Spleen (tissue), 11 donors: ENCODE results near the gene TEX14. TPM values are rescaled to one million over a fixed set of nuclear protein-coding genes. Genes with fewer than 3 reads are reported as not detected.
A peak's percentile ranks its signal among the peaks of the same experiment; 100 is the strongest.

Experiments
- DNase-seq: peaks from one replicate; pipeline ENCODE4 v3.0.0-alpha.2; 2020
- H3K27ac ChIP-seq, 8 donors: fragments of 200-600 bp; sonication (generic) in 7 of 8; 1 replicate in 4 of 8; 2 replicates in 4 of 8; pipeline versions ENCODE4 v1.5.0 to v1.8.0; 2016 to 2021; ENCODE audit warnings: inconsistent platforms in 4 of 8, mild to moderate bottlenecking in 4 of 8, moderate library complexity in 1 of 8
- H3K27me3 ChIP-seq, 7 donors: fragments of 200-600 bp; sonication (generic) in 6 of 7; replicated peaks in 1 of 7; 1 replicate in 4 of 7; 2 replicates in 3 of 7; pipeline versions ENCODE4 v1.5.0 to v1.8.0; 2016 to 2021; ENCODE audit warnings: inconsistent platforms in 3 of 7, mild to moderate bottlenecking in 1 of 7
- H3K36me3 ChIP-seq, 6 donors: fragments of 200-600 bp; sonication (generic) in 5 of 6; 1 replicate in 4 of 6; 2 replicates in 2 of 6; pipeline versions ENCODE4 v1.5.0 to v1.8.0; 2016 to 2021; ENCODE audit warnings: inconsistent platforms in 2 of 6
- H3K4me1 ChIP-seq, 6 donors: fragments of 200-600 bp; sonication (generic) in 5 of 6; 1 replicate in 3 of 6; 2 replicates in 3 of 6; pipeline versions ENCODE4 v1.5.0 to v1.8.0; 2016 to 2021; ENCODE audit warnings: inconsistent platforms in 3 of 6
- H3K4me3 ChIP-seq, 8 donors: fragments of 200-600 bp; sonication (generic) in 7 of 8; 1 replicate in 4 of 8; 2 replicates in 4 of 8; pipeline versions ENCODE4 v1.5.0 to v1.8.0; 2016 to 2021; ENCODE audit warnings: inconsistent platforms in 4 of 8, mild to moderate bottlenecking in 4 of 8, moderate library complexity in 2 of 8
- H3K9me3 ChIP-seq, 8 donors: fragments of 200-600 bp; sonication (generic) in 7 of 8; 1 replicate in 4 of 8; 2 replicates in 4 of 8; pipeline versions ENCODE4 v1.5.0 to v1.8.0; 2016 to 2021; ENCODE audit warnings: inconsistent platforms in 4 of 8
- POLR2A ChIP-seq, 3 donors: fragments of 450-650 bp; IDR thresholded peaks; one replicate each; pipeline ENCODE4 v1.5.1; 2017; ENCODE audit warnings: antibody characterized with exemption in 3 of 3, mild to moderate bottlenecking in 1 of 3
- POLR2AphosphoS5 ChIP-seq, 3 donors: sonication (generic); formaldehyde crosslinking; IDR thresholded peaks; one replicate each; pipeline ENCODE4 v1.5.1; 2017; ENCODE audit warnings: antibody characterized with exemption in 3 of 3
- WGBS, 5 donors: extraction: QIAGEN DNeasy Blood & Tissue Kit in 3 of 5; methylation state at CpG; one replicate each; pipeline versions ENCODE4 v1.1.5 to v1.1.7; 2013 to 2018; 5-methylcytosine and 5-hydroxymethylcytosine counted together
- intact Hi-C: fragments of 100-400 bp; cut with DNase I; formaldehyde crosslinking; loops from one replicate; pipeline ENCODE4 v1.15.0; 2023; ENCODE audit warnings: low total_unique reads
- polyA plus RNA-seq, 3 donors: library from polyadenylated mRNA; stranded (reverse); fragments of 200-250 nt; gene quantifications; one replicate each; pipeline ENCODE4 v1.2.1, GENCODE V29; 2013
- total RNA-seq, 7 donors: library from RNA; depleted of rRNA in 3 of 7; stranded (reverse); fragments of >200 nt in 3 of 7; fragmentation: NEBNext Ultra II Directional in 4 of 7; extraction: Animal tissue kit (Norgen Biotek cat#: 25700) in 4 of 7; gene quantifications; one replicate each; pipeline versions ENCODE4 v1.1.0 to v1.2.1, GENCODE V29; 2016 to 2021
- TF ChIP-seq, protein P1 (sequence below), 11 experiments: fragments of 200-600 bp in 7 of 11; fragments of 450-650 bp in 4 of 11; sonication (generic) in 4 of 11; IDR thresholded peaks in 8 of 11; conservative IDR thresholded peaks in 3 of 11; 1 replicate in 7 of 11; 2 replicates in 4 of 11; pipeline versions ENCODE4 v1.4.0 to v1.8.0; 2016 to 2021; ENCODE audit warnings: antibody characterized with exemption in 11 of 11, inconsistent platforms in 4 of 11, mild to moderate bottlenecking in 1 of 11
- donor health status: healthy with polysubstance abuse.
- donor health status: DM: no; HTN: no; CAD: no; lungs with moderate emphysema.
- donor health status: DM: no; HTN: no; CAD: no.
- donor health status: Bipolar disorder and iron deficiency.
- donor health status: healthy.
- donor health status: DM: no; HTN: no; CAD: no.
- donor health status: DM: yes; HTN: yes; CAD: no.

Gene TEX14
- total and polyA plus RNA-seq, 10 donors: 0.17 to 0.70 (median 0.39) TPM; not detected in 1

DNA sequence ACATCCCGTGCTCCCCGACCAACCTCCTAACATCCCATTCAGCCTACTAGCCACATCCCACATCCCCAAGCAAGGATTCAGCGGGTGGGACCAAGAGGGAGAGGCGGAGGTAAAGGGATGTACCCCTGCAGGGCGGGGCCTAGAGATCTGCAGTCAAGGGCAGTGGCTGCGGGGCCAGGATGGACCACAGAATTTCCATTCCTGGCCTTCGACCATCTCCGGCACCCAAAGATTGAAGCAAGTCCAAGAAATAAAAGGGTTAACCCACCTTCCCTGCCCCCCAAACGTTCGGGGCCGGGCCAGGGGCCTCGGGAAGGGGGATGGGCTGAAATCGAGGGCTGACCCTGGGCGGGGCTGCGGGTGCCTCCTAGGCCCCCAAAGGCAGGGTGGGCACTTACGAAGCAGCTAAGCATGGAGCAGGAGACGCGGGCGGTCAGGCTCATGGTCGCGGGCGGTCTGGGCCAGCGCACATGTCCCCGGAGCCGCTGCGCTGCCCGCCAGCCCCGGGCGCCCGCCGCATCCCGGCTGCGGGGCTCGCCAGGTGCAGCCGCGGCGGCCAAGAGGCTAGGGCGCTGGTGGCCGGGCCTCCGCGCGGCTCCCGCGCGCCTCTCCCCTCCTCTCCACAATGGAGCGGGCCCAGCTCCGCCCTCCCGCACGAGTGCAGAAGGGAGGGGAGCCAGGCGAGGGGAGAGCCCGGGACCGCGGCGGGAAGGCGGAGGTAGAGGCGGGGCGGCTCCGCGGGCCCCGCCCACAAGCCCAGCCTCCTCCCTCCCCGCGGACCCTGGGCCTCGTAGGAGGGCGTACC is 177.7 kb downstream of the TEX14 start, which contains the start of gene MTMR4:
MTMR4 (minus strand) TSS at position 674 of the 805 bp plus-strand sequence; CDS start at position 443, 231 bp downstream.
- Histone ChIP-seq H3K27ac (peak within 1 kb of the TSS in 7 of 8 donors; percentile 54 to 96 (median 75)), H3K27me3 (no peaks in the 10 kb centered on the region), H3K4me1 (peaks cover 29 to 67% (median 55%) of the 10 kb centered on the region in 6 donors), H3K4me3 (peak within 1 kb of the TSS; percentile 52 to 89 (median 74)), H3K9me3 (no peaks in the 10 kb centered on the region), H3K36me3 (peaks cover 0 to 51% (median 33%) of the 10 kb centered on the region in 6 donors)
- WGBS, 5 donors: 0 to 1% (median 0%) methylated on average over 30 to 64 of the region's 64 CpGs
- intact Hi-C loops: no loop called here
- peak; percentile 94 for DNase-seq
- TF ChIP-seq, protein P1, sequence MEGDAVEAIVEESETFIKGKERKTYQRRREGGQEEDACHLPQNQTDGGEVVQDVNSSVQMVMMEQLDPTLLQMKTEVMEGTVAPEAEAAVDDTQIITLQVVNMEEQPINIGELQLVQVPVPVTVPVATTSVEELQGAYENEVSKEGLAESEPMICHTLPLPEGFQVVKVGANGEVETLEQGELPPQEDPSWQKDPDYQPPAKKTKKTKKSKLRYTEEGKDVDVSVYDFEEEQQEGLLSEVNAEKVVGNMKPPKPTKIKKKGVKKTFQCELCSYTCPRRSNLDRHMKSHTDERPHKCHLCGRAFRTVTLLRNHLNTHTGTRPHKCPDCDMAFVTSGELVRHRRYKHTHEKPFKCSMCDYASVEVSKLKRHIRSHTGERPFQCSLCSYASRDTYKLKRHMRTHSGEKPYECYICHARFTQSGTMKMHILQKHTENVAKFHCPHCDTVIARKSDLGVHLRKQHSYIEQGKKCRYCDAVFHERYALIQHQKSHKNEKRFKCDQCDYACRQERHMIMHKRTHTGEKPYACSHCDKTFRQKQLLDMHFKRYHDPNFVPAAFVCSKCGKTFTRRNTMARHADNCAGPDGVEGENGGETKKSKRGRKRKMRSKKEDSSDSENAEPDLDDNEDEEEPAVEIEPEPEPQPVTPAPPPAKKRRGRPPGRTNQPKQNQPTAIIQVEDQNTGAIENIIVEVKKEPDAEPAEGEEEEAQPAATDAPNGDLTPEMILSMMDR (IDR thresholded peaks at IDR 0.05 in 8 of 11, conservative IDR thresholded peaks at IDR 0.05 in 3 of 11): no peak
- TF ChIP-seq POLR2AphosphoS5 (IDR thresholded peaks at IDR 0.05): peak; percentile 56 to 80 (median 78)

DNA sequence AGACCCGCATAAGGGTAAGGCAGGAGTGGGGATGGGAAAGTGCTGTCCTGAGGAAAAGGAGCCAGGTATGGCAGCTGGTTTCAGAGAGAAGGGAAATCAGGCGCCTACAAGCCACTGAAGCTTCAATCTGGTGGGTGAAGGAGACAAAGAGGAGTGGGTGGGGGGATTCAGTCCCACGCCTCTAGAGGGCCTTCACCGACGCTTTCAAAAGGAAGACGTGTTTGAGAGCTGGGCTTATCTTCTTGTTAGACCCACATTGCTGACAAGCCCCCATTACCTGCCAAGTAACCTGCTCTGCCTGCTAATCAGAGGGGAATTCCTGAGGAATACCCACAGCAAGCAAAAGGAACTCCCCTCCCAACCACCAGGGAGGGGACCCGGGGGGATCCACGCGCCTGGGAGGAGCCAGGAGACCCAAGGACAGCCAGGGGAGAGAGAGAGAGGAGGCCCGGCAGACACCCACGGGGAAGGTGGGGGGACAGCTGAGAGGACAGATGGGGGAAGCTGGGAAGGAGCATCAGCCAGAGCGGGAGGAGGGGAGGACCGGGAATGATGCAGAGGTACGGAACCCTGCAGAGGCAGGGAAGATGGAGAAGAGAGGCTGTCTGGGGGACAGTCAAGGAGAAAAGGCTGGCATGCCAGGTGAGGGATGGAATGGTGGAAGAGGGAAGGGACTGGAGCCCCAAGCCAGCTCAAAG is 178.4 kb downstream of the TEX14 start:
- H3K4me1 ChIP-seq: peaks cover 26 to 63% (median 49%) of the 10 kb centered on the region in 6 donors
- H3K27ac ChIP-seq: peak overlapping the region in 3 of 8 donors; percentile 69 to 96 (median 83)
- H3K4me3 ChIP-seq: peak overlapping the region; percentile 52 to 89 (median 74)
- peaks cover 0 to 58% (median 41%) of the 10 kb centered on the region in 6 donors for H3K36me3 ChIP-seq
- intact Hi-C loops: no loop called here
- H3K9me3 ChIP-seq: no peaks in the 10 kb centered on the region
- DNase-seq: no peak
- WGBS, 5 donors: 22 to 27% (median 23%) methylated on average over 14 of the region's 14 CpGs
- TF ChIP-seq, protein P1 (IDR thresholded peaks at IDR 0.05 in 8 of 11, conservative IDR thresholded peaks at IDR 0.05 in 3 of 11): no peak
- TF ChIP-seq POLR2AphosphoS5 (IDR thresholded peaks at IDR 0.05) (no peak), POLR2A (IDR thresholded peaks at IDR 0.05) (no peak)
- no peaks in the 10 kb centered on the region for H3K27me3 ChIP-seq

DNA sequence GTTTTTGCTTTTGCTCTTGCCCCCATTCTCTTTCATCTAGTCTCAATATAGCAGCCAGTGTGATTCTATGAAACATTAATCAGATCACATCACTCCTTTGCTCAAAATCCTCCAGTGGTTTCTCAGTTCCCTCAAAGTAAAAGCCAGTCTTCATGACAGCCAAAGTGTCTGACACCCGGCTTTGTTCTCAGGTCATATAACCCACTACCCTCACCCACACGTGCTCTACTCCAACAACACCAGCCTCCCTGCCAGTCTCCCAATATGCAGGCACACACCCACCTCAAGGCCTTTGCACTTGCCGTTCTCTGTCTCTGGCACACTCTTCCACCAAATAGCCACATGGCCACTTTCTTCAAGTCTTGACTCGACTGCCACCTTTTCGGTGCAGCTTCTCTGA is 181.8 kb downstream of the TEX14 start:
- Histone ChIP-seq H3K36me3 (peaks cover 0 to 82% (median 73%) of the 10 kb centered on the region in 6 donors), H3K9me3 (no peaks in the 10 kb centered on the region), H3K27me3 (no peaks in the 10 kb centered on the region), H3K27ac (no peak overlapping the region), H3K4me1 (peaks cover 14 to 72% (median 34%) of the 10 kb centered on the region in 6 donors), H3K4me3 (no peak overlapping the region)
- no peak for DNase-seq
- WGBS, 5 donors: 91 to 94% (median 92%) methylated on average over 5 of the region's 5 CpGs
- intact Hi-C loops: no loop called here
- TF ChIP-seq, protein P1 (IDR thresholded peaks at IDR 0.05 in 8 of 11, conservative IDR thresholded peaks at IDR 0.05 in 3 of 11): no peak
- TF ChIP-seq POLR2AphosphoS5 (IDR thresholded peaks at IDR 0.05) (no peak), POLR2A (IDR thresholded peaks at IDR 0.05) (no peak)
